ENCODE data around the gene ATXN7L1. TPM values are rescaled to one million over a fixed set of nuclear protein-coding genes. Genes with fewer than 3 reads are reported as not detected.

The ATXN7L1 gene
- total RNA-seq, 3 donors from 2014 or later (not counting 1 experiment from before 2014, with no cell fraction given): 37.5 to 48.6 (median 47.9) TPM

GRCh38 chr7:105672801-105673200 lies 203.6 kb downstream of the ATXN7L1 start:
- H3K27me3 Mint-ChIP-seq (ENCODE audit: low read depth in 2 of 2): no peaks in the 10 kb centered on the region
- intact Hi-C loops (cut with micrococcal nuclease): loop anchor here (10.0 kb wide), 1 partner anchor 132 kb away; no protein-coding TSS in a partner anchor
- Histone ChIP-seq H3K4me1 (ENCODE audit: control insufficient read depth, insufficient read depth, low read length) (peaks cover 24% of the 10 kb centered on the region), H3K36me3 (ENCODE audit: control insufficient read depth, insufficient read depth, low read length) (no peaks in the 10 kb centered on the region), H3K4me3 (ENCODE audit: low read length) (no peak overlapping the region), H3K9me3 (ENCODE audit: control insufficient read depth, insufficient read depth, low read length) (no peaks in the 10 kb centered on the region), H3K27me3 (ENCODE audit: control insufficient read depth, insufficient read depth, low read length) (no peaks in the 10 kb centered on the region), H3K27ac (ENCODE audit: low read length) (no peak overlapping the region)
- no peak for TF ChIP-seq CTCF (IDR thresholded peaks at IDR 0.05)
- 97% methylated on average over 2 of the region's 2 CpGs for WGBS (ENCODE audit: insufficient coverage)
- H3K9me3 Mint-ChIP-seq: no peaks in the 10 kb centered on the region
- ATAC-seq (no peak), DNase-seq (no peak)
- H3K27ac Mint-ChIP-seq: peak overlapping the region in 1 of 2 donors; percentile 67
- peaks cover 26 to 32% of the 10 kb centered on the region in 2 donors for H3K4me1 Mint-ChIP-seq
- H3K4me3 Mint-ChIP-seq: no peak overlapping the region
- H3K36me3 Mint-ChIP-seq: no peaks in the 10 kb centered on the region

DNA sequence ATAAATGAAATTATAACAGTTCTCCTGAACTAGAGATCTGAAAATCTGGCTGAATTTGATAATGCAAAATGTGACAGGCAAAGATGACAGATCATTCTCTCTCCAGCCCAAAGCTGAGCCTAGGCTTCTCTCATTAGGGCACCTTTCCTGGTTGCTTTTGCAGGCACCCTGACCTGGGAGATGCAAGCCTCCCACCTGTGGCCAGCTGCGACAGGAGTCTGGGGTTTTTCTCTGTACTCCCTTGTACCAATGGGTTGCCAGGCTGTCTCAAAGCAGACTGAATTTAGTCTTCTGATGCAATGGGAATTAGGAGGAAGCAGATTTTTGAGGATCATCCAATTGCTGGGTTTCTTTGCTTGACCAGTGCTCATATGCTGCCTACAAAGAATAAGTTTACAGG lies 210.1 kb downstream of the ATXN7L1 start:
- H3K4me1 Mint-ChIP-seq: no peaks in the 10 kb centered on the region
- no peaks in the 10 kb centered on the region for H3K9me3 Mint-ChIP-seq
- H3K4me3 Mint-ChIP-seq: no peak overlapping the region
- Histone ChIP-seq H3K27ac (ENCODE audit: low read length) (no peak overlapping the region), H3K9me3 (ENCODE audit: control insufficient read depth, insufficient read depth, low read length) (no peaks in the 10 kb centered on the region), H3K36me3 (ENCODE audit: control insufficient read depth, insufficient read depth, low read length) (peaks cover 20% of the 10 kb centered on the region), H3K4me3 (ENCODE audit: low read length) (no peak overlapping the region), H3K27me3 (ENCODE audit: control insufficient read depth, insufficient read depth, low read length) (no peaks in the 10 kb centered on the region), H3K4me1 (ENCODE audit: control insufficient read depth, insufficient read depth, low read length) (no peaks in the 10 kb centered on the region)
- WGBS (ENCODE audit: insufficient coverage): 95% methylated on average over 1 of the region's 1 CpG
- no peaks in the 10 kb centered on the region for H3K27me3 Mint-ChIP-seq (ENCODE audit: low read depth in 2 of 2)
- H3K36me3 Mint-ChIP-seq: no peaks in the 10 kb centered on the region
- DNase-seq (no peak), ATAC-seq (no peak)
- TF ChIP-seq CTCF (IDR thresholded peaks at IDR 0.05): no peak
- intact Hi-C loops (cut with micrococcal nuclease): no loop called here
- no peak overlapping the region for H3K27ac Mint-ChIP-seq

GRCh38 chr7:105665684-105666083 lies 210.7 kb downstream of the ATXN7L1 start:
- Mint-ChIP-seq H3K4me1 (no peaks in the 10 kb centered on the region), H3K9me3 (no peaks in the 10 kb centered on the region), H3K4me3 (no peak overlapping the region), H3K27ac (no peak overlapping the region), H3K36me3 (no peaks in the 10 kb centered on the region), H3K27me3 (ENCODE audit: low read depth in 2 of 2) (no peaks in the 10 kb centered on the region)
- WGBS (ENCODE audit: insufficient coverage): 91% methylated on average over 7 of the region's 7 CpGs
- Histone ChIP-seq H3K36me3 (ENCODE audit: control insufficient read depth, insufficient read depth, low read length) (peaks cover 24% of the 10 kb centered on the region), H3K4me3 (ENCODE audit: low read length) (no peak overlapping the region), H3K27ac (ENCODE audit: low read length) (no peak overlapping the region), H3K27me3 (ENCODE audit: control insufficient read depth, insufficient read depth, low read length) (no peaks in the 10 kb centered on the region), H3K4me1 (ENCODE audit: control insufficient read depth, insufficient read depth, low read length) (no peaks in the 10 kb centered on the region), H3K9me3 (ENCODE audit: control insufficient read depth, insufficient read depth, low read length) (no peaks in the 10 kb centered on the region)
- intact Hi-C loops (cut with micrococcal nuclease): no loop called here
- DNase-seq: no peak
- TF ChIP-seq CTCF (IDR thresholded peaks at IDR 0.05): no peak
- ATAC-seq: no peak

DNA sequence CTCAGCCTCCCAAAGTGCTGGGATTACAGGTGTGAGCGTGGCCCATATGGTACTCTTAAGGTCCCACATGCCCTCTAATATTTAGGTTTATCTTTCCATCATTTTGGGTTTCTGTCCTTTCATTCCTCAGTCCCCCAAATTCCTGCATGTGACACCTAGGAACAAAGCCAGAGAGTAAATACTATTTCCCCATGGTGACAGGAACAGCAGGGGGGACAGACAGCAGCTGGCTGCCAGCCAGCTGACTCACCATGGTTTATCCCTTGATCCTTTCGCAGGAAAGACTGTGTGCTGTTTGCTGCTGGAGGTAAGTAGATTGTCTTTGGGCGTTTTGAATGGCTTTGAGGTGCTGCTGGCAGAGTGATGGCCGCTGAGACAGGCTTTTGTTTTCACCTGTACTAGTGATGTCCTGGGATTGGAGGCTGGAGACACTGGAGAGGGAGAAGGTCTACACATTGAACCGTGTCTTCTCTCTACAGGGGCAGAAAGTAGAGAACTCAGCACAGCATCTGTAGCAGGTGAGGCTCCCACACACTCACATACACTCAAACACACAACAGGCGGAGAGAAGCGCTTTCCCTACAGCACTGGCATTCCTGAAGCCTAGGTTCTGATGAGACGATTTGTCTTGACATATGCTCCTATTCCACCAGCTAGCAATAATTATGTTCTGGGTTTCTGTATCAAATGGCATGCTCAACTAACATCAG lies 211.4 kb downstream of the ATXN7L1 start:
- intact Hi-C loops (cut with micrococcal nuclease): no loop called here

More for the DNA sequence above, 211.4 kb downstream of the ATXN7L1 start:
- H3K9me3 ChIP-seq (ENCODE audit: control insufficient read depth, insufficient read depth, low read length): no peaks in the 10 kb centered on the region
- Mint-ChIP-seq H3K27me3 (ENCODE audit: low read depth in 2 of 2) (no peaks in the 10 kb centered on the region), H3K4me3 (no peak overlapping the region), H3K9me3 (no peaks in the 10 kb centered on the region), H3K36me3 (no peaks in the 10 kb centered on the region), H3K4me1 (peaks cover 0 to 4% of the 10 kb centered on the region in 2 donors), H3K27ac (no peak overlapping the region)
- no peak overlapping the region for H3K4me3 ChIP-seq (ENCODE audit: low read length)
- DNase-seq: no peak
- WGBS (ENCODE audit: insufficient coverage): 85% methylated on average over 8 of the region's 8 CpGs
- no peaks in the 10 kb centered on the region for H3K27me3 ChIP-seq (ENCODE audit: control insufficient read depth, insufficient read depth, low read length)
- no peak overlapping the region for H3K27ac ChIP-seq (ENCODE audit: low read length)
- no peak for TF ChIP-seq CTCF (IDR thresholded peaks at IDR 0.05)
- H3K36me3 ChIP-seq (ENCODE audit: control insufficient read depth, insufficient read depth, low read length): peaks cover 24% of the 10 kb centered on the region
- no peak for ATAC-seq
- H3K4me1 ChIP-seq (ENCODE audit: control insufficient read depth, insufficient read depth, low read length): no peaks in the 10 kb centered on the region

Data from natural killer cell (primary cell).